Muscle of back (tissue), 11 donors: Measurements from ENCODE around the gene SRP68. TPM values are rescaled to one million over a fixed set of nuclear protein-coding genes. Genes with fewer than 3 reads are reported as not detected.

Experiments
- DNase-seq, 3 donors: peaks; one replicate each; pipeline versions ENCODE4 v3.0.0 to v3.0.0-alpha.2; 2013
- polyA plus RNA-seq, 10 donors: library from polyadenylated mRNA; unstranded; fragments of 120-200 nt; gene quantifications; one replicate each; pipeline ENCODE4 v1.2.1, GENCODE V29; 2013; ENCODE audit not compliant: insufficient read length in 10 of 10

The SRP68 gene
- polyA plus RNA-seq, 10 donors: 62.0 to 92.5 (median 78.8) TPM

DNA sequence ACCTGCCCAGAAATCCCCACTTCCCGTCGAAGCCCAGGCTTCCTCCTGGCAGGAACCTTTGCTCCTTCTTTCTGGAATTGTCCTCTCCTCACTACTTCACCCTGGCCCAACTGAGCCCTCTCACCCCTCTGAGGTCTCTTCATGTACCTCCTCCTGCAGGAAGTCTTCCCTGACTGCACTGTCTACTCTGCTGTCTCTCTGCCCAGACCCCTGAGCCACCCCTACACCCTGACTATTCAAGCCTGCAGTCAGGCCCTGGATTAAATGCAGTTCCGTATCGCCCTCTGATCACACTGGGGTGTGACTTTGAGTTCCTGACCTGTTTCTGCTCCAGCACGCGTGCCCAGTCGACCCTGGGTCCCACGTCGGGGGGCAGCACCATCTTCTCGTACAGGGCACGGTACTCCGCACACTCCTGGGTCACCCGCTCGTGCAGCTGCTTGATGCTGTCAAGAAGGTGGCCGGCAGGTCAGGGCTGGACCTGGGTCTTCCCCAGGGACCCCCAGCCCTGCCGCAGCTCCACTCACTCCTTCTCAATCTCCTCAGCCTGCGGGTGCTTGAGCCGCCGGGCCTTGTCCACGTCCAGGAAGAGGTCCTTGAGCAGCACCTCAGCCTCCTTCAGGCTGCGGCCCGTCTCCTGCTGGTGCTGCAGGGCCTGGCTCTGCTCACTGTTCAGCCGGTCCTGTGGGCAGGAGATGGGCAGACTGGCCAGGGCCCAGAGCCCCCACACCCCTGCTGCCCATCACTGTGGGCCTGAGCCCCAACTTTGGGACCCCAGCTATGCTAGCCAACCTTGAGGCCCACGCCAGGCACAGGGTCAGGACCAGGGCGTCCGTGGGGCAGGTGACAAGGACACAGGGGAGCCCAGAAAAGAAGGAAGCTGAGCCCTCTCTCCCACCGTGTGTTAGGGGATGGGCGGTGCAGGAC is 49.1 kb downstream of the SRP68 start:
- no peak for DNase-seq

DNA sequence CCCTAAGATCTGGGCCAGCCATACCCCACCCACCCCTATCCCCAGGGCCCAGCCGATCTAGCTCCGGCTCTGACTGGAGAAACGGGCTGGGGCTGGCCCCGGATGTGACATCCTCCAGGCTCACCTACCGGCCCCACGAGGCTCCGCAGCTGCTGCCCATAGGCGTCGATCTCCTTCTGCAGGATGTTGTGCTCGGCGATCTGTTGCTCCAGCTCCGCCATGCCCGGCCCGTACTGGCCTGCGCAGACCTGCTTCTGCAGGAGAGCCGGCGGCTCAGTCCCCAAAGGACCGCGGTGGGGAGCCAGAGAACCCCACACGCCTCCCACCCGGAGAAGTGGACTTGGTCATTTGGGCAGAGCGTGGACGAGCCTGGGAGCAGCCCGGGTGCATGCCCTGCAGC is 50.0 kb downstream of the SRP68 start:
- no peak for DNase-seq

DNA sequence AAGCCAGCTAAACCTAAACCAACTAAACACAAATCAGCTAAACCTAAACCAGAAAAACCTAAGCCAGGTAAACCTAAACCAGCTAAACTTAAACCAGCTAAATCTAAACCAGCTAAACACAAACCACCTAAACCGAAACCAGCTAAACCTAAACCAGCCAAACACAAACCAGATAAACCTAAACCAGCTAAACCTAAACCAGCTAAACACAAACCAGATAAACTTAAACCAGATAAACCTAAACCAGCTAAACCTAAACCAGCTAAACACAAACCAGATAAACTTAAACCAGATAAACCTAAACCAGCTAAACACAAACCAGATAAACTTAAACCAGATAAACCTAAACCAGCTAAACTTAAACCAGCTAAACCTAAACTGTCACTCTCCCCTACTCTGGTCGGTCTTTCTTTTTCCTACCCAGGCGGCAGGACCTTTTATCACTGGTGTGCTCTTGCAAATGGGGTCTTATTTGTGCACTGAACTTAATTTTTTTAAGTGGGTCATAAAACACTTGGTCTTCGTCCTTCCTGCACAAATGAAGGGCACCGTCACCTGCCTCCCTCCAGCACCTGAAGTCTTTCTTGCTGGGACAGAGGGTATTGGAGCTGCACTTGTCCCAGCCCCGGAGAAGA is 52.4 kb downstream of the SRP68 start:
- no peak for DNase-seq

DNA sequence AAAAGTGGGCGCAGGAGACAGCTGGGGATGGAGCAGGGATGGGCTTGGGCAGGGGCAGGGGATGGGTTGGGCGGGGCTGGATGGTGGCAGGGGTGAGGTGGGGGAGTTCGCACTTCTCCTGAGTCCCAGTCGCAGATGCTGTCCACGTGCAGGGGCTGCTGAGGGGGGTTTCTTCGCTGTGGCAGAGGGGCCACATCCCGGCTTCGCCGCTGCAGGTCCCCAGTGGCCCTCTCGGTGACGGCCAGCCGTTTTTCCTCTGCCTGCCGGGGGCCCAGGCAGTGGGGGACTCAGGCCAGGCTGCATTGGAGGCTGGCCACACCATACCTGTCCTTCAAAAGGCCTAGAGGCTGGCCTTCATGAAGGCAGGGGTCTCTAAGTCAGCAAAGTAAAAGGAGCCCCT is 53.5 kb downstream of the SRP68 start:
- no peak for DNase-seq

DNA sequence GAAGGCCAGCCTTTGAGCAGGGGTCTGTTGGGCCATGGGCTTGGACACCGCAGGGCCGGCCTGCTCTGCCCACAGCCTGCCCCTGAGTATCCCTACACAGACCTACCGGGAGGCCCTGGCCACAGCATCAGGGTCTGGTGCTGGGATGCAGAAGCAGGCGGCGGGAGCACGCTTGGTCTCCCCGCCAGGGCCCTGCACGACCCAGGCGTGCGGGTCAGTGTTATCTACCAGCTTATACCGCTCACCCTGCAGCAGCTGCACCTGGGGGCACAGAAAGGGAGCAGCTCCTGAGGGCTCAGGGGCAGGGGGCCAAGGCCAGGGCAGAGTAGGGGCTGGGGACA is 54.0 kb downstream of the SRP68 start:
- DNase-seq: no peak

DNA sequence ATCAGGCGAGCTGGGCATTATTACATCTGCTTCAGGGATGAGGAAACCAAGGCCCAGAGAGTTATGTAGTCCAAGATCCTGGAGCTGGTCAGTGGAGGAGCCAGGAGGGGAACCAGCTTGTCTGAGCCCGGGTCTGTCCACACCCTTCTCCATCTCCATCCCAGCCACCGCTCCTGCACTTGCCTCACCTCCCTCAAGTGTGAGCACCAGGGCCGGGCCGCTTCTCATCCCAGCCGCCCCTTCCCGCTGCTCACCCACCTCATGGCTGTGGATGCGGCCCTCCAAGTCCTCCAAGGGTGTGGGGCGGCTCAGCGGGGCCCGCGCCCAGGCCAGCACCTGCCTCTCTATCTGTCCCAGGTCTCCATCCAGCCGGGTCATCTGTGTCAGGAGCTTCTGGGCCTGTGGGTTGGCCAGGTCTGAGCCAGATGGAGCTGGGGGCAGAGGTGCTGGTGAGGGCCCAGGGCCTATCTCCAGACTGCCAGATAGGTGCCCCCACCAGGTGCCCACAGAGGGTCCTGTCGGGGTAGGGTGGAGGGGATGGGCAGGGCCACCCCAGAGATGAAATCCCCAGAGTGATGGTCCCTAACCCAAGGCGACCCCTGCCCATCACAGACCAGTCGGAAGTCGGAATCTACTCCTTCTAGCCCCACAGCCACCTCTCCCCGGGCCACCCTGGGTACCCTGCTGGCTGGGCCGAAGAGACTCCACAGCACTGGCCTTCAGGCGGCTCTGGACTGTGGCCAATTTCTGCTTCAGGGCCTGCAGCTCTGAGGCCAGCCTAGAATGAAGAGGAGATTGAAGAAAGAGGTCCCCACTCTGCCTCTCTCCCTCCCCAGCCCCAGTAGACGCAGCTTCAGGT is 54.6 kb downstream of the SRP68 start:
- DNase-seq: no peak

DNA sequence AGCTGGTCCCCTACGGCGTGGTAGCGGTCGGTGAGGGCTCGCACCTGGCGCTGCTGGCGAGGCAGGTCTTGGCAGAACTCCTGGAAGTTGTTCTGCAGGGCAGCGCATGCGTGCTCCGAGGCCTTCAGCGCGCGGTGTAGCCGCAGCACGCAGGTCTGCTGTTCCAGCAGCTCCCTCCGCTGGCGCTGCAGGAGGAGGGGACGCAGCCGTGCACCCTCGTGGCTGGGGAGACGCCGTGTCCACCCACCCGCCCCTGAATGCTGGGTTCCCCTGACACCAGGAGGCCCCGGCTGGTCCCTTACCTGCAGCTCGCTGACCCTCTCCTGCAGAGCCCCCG is 57.4 kb downstream of the SRP68 start:
- no peak for DNase-seq

DNA sequence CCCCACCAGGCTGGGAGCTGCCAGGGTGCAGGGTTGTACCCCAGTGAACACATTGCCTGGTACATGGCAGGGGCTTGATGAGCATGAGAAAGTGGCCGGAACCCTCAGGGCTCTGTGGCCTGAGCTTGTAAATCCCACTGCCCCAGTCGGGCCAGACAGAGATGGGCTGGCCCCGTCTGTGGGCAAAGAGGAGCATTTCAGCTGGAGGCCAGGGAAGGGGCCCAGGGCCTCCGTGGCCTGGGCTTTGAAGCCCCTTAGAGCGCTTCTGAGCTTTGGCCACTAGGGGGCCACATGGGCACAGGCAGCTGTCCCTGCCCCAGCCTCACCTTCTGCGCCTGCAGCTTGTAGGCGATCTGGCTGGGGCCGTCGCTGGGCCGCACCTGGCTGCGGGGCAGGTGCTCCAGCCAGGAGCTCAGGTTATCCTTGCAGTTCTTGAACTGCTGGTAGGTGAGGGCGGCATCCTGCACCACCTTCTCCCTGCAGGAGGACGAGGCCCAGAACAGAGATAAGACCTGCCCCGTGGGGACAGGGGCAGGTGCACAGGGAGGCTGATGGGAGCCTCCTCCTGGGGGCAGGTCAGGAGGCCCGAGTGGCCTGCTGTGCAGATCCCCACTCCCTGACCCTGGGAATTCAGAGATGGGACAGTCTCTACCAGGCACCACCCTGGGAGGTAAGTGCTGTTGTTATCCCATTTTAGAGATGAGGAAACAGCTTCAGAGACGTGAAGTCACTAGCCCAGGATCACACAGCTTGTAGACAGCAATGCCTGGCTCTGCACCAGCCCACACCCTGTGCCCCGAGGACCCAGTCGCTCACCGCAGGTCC is 58.0 kb downstream of the SRP68 start:
- DNase-seq: peak in 2 of 3 donors; percentile 66 to 82

DNA sequence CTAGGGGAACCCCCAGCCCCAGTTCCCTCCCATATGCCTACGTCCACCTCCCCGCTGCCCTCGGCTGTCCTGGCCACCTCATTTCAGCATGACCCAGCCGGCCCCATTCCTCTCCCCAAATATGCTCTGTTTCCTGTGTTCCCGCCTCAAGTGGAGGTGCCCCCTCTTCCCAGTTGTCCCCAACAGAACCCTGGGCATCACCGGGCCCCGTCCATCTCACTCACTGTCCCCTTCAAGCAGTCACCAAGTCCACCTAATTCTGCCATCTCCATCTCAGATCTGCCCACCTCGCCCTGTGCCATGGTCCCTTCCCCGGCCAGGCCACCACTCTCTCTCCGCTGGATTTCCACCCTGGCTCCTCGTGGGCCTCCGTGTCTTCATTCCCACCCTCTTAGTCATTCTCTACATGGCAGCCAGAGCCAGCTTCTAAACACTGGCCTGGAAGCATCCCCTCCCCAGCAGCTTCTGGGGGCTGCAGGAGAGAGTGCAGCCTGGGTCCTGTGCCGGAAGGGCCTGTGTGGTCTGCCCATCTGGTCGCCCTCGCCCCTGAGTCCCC is 58.9 kb downstream of the SRP68 start:
- DNase-seq: no peak

DNA sequence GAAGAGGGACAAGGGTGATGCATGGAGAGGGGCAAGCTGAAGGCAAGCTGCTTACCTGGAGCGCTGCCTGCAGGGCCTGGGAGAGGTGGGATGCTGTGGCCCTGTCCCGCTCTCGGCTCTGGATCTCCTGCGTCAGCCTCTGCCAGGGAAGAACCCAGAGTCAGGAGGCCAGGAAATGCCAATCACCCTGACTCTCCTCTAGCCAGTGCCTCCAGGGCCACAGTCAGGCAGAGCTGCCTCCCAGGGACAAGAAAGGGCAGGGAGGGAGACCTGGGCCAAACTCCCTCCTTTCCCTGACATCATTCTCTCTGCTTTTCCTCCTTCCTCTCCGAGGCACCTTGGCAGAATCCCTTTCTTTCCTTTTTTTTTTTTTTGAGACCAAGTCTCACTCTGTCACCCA is 60.4 kb downstream of the SRP68 start:
- DNase-seq: no peak

DNA sequence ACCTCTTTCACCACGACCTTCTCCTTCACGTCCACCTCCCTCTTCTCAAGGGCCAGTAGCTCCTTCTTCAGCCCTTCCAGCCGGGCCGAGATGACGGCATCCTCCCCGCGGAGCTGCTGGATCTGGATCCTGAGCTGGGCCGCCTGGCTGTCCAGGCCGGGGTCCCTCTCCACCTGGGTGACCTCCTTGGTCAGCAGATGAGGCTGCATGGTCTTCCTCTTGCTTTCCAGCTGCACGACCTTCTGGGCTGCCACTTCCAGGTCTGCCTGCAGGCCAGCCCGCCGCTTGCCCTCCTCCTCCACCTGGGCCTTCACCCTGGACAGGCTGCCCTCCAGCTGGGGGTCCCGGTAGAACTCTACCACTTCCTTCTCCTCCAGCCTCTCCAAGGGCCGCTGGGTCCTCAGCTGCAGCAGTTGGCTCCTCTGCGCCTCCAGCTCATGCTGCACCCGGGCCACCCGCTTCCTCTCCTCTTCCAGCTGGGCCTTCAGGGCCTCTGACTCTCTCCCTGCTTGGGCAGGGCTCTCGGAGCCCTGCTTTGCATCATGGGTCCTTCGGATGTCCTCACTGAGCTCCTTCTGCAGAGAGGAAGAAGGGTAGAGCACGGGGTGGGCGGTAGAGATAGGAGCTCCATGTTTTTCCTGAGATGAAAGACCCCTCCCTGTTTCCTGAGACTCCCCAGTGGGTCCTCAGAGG is 62.2 kb downstream of the SRP68 start:
- no peak for DNase-seq

DNA sequence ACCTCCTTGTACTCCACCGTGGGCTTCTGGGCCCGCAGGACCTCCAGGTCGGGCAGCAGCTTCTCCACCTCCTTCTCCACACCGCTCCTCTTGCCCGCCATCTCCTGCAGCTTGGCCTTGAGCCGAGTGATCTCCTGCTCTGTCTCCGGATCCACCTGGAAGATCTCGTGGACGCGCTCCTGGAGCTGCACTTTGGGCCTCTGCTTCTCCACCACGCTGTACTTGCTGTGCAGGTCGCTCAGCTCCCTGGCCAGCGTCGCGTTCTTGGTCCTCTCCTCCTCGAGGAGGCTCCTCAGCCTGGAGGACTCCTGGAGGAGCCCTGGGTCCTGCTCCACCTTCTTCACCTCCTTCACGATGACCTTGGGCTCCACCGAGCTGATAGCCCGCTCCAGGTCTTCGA is 62.9 kb downstream of the SRP68 start:
- DNase-seq: no peak

DNA sequence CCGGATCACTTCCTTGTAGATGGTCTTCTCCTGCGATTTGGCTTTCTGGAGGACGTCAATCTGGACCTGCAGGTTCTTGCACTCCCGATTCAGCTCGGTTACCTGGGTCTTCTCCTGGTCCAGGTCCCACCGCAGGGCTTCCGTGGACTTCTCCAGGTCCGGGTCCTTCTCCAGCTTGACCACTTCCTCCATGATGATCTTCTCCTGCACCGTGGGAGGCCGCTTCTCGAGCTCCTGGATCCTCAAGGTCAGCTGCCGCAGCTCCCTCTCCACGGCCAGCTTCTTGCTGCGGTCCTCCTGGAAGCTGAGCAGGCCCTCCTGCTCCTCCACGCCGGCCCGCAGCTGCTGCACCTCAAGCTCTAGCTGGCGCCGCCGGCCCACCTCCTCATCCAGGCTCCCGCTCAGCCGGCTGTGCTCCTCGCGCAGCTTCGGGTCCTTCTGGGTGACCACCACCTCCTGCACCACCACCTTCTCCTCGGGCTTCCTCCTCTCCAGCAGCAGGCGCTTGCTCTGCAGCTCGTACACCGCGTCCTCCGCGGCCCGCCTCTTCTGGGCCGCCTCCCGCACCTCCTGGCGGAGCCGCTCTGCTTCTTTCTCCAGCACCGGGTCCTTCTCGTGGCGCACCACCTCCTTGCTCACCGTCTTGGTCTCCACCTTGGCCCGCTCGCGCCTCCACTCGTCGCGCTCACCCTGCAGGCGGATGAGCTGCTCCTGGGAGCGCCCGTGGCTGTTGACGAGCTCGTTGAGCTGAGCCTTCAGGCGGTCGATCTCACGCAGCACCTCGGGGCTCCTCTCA is 63.5 kb downstream of the SRP68 start:
- DNase-seq: no peak

DNA sequence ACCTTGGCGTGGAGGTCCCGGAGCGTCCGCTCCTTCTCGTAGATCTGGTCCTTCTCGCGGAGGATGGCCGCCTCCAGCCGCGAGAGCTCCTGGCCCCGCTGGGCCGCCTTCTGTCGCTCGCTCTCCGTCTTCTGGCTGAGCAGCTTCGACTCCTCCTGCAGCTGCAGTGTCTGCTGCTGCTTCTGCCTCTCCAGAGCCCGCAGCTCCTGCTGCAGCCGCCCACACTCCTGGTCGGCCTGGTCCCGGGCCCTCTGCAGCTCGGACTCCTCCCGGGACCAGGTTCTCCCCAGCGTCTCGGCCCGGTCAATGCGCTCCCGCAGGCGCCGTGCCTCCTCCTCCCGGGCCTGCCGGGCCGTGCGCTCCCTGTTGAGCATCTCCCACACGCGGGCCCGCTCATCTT is 64.1 kb downstream of the SRP68 start:
- no peak for DNase-seq

DNA sequence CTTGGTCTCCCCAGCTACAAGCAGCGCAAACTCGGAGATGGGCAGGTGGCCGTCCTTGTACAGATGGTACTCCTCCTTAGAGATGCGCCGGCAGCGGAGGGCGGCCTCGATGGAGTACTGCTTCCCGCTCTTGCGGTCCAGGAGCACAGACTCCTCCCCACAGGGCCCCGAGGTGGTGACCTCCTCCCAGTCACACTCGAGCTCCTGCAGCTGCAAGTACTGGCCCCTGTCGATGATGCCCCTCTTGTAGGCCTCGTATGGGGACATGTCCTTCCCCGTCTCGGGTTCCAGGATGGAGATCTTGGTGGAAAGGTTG is 64.5 kb downstream of the SRP68 start:
- DNase-seq: no peak

DNA sequence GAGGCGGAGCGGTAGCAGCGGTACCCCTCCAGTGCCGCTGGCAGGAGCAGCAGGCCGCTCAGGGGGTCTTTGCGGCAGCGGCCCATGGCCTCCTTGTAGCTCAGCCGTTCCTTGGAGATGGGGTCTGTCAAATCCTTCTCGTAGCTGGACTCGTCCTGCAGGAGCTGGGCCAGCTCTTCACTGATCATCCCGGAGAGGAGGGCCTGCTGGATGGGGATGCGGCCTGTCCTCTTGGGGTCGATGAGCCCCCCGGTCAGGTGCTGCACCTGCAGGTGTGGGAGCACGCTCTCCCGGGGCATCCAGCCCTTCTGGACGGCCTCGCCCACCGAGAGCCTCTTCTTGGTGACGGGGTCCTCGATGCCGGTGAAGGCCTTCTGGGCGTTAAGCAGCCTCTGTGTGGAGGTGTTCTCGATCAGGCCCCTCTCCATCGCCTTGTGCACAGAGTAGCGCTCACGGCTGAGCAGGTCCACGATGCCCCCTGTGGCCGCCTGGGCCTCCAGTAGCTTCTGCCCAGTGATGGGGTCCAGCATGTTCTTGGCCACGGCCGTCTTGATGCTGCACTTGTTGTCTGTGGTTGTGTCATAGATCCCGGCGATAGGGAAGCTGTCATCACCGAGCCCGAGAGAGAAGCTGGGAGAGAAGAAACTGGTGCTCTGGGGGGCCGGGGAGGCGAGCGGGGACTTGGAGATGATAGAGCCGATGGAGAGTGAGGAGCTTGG is 65.0 kb downstream of the SRP68 start:
- no peak for DNase-seq

DNA sequence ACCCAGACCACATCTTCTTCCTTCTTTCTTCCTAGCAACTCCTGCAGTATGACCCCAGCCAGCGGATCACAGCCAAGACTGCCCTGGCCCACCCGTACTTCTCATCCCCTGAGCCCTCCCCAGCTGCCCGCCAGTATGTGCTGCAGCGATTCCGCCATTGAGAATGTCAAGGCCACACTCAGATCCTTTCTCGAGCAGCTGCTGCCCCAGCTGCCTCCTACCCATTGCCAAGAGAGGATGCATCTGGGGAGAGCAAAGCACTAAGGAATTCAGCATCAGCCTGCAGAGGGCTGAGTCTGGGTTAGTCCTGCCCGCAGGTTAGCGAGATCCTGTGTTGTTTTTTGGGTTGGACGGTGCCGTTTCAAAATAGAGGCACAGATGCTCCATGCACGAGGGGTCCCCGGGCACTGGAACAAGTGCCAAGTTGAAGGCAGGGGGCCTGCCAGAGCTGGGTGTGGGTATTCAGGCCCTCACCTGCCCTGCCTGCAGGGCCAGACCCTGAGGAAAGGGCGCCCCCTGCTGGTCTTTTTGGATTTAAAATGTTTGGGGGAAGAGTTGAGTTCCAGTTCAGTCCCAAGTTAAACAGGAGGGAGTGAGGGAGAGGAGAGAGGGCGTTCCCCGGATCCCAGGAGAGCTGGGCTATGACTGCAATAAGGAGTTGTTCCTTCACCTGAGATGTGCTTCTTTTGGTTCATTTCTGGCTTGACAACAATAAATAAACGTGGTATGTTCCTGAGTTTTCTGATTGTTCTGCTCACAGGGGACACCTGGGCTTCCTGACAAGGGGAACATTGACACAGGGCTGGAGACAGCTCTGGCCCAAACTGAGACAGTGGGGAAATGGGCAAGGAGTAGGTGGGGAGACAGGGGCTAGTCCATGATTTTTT is 66.8 kb downstream of the SRP68 start:
- peak; percentile 67 to 93 (median 78) for DNase-seq

DNA sequence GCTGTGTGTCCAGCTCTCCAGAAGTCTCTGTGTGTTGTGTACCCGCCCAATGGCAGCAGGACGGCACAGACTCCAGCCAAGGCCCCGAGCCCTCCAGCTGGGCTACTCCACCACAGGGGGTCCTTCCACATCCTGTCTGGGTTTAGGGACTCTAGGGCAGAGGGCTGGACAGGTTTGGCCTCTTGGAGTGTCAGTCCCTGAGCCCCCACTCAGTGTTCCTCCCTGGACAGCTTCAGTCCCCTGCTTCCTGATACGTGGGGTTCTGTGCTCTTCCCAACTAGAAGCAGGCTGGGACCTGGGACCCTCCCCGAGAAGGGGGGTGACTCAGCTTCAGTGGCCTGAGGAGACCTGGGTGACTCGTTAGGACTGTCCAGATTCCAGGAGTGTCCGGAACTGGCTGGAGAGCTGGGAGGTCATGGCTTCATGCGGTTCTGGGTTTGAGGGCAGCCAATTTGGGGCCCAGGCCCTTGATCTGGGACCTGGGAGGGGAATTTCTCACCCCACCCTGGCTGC is 67.5 kb downstream of the SRP68 start:
- DNase-seq: no peak
